Omental fat pad (tissue), 4 donors: ENCODE results near the gene AFF2. TPM values are rescaled to one million over a fixed set of nuclear protein-coding genes. Genes with fewer than 3 reads are reported as not detected.

Experiments
- ATAC-seq: fragments of 150-250 bp; one replicate; pipeline ENCODE4 v1.9.1; 2016; ENCODE audit warnings: mild to moderate bottlenecking, moderate library complexity; ENCODE audit not compliant: low FRiP score
- DNase-seq: peaks from one replicate; pipeline ENCODE4 v3.0.0-alpha.2; 2019; ENCODE audit warnings: low spot score
- total RNA-seq, 4 donors: library from RNA; depleted of rRNA; stranded (reverse); fragments of >200 nt; gene quantifications; one replicate each; pipeline ENCODE4 v1.1.0, GENCODE V29; 2016
- TF ChIP-seq, protein P1 (sequence below), 3 donors: fragments of 450-650 bp; IDR thresholded peaks; one replicate each; pipeline ENCODE4 v1.5.1; 2016 to 2017; ENCODE audit warnings: antibody characterized with exemption in 3 of 3, mild to moderate bottlenecking in 3 of 3, moderate library complexity in 2 of 3

AFF2 gene
- total RNA-seq, 4 donors from 2014 or later, result 5.7 to 16.7 (median 12.3) TPM

DNA sequence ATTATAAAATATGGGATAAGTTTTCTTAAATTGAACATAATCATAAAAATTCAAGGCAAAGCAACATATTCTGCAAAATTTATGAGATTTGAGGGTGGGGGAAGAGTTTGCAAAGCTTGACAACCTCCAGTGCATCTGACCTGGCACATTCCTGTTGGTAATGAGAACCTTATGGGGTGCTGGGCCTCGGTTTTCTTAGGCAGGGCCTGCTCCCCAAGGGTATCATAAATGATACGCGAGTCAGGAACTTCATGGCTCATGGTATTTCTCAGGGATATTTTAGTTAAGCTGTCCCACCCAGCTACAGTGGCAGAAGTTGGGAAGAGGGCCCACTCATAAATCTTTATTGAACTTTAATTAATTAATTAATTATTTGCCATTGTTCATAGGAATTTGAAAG, 13.2 kb downstream of the AFF2 start:
- ATAC-seq, result no peak
- TF ChIP-seq, protein P1, sequence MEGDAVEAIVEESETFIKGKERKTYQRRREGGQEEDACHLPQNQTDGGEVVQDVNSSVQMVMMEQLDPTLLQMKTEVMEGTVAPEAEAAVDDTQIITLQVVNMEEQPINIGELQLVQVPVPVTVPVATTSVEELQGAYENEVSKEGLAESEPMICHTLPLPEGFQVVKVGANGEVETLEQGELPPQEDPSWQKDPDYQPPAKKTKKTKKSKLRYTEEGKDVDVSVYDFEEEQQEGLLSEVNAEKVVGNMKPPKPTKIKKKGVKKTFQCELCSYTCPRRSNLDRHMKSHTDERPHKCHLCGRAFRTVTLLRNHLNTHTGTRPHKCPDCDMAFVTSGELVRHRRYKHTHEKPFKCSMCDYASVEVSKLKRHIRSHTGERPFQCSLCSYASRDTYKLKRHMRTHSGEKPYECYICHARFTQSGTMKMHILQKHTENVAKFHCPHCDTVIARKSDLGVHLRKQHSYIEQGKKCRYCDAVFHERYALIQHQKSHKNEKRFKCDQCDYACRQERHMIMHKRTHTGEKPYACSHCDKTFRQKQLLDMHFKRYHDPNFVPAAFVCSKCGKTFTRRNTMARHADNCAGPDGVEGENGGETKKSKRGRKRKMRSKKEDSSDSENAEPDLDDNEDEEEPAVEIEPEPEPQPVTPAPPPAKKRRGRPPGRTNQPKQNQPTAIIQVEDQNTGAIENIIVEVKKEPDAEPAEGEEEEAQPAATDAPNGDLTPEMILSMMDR (IDR thresholded peaks at IDR 0.05), result no peak
- DNase-seq, result no peak

DNA sequence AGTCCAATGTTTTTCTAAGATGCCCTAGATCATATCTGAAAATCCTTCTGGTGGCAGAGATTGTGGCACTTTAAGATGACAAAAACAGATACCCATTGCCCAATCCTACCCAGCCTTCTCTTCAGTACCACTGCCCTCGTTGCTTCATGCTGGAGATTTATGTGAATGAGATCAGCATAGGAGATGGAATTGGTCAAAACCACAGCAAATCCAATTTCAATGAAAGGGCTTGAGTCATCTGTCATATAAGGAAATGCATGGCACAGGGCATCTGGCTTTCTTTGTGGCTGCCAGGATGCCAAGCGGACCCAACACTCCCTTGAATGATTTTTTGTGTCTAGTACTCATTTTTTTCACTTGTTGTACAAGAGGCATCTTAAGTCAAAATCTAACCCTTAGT, 16.8 kb downstream of the AFF2 start:
- no peak for ATAC-seq
- TF ChIP-seq, protein P1 (IDR thresholded peaks at IDR 0.05), result no peak
- no peak for DNase-seq

DNA sequence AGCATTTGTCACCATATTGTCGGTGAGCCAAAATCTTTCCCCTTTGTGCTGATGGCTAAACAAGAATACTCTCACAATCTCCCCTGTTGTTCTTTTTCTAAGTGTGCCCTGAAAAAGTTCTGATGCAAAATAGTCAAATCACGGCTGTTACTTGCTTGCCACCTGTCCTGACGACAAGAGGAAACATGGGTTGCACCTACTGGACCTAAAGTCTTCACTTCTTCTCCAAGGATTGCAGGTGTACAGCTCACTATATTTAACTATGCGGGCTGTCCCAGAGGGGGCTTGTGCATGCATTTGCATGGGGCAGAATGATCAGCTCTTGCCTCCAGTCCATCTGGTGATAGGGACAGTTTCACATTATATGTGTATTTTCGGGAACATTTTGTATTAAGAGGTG, 21.6 kb downstream of the AFF2 start:
- TF ChIP-seq, protein P1 (IDR thresholded peaks at IDR 0.05), result no peak
- DNase-seq (no peak), ATAC-seq (no peak)

DNA sequence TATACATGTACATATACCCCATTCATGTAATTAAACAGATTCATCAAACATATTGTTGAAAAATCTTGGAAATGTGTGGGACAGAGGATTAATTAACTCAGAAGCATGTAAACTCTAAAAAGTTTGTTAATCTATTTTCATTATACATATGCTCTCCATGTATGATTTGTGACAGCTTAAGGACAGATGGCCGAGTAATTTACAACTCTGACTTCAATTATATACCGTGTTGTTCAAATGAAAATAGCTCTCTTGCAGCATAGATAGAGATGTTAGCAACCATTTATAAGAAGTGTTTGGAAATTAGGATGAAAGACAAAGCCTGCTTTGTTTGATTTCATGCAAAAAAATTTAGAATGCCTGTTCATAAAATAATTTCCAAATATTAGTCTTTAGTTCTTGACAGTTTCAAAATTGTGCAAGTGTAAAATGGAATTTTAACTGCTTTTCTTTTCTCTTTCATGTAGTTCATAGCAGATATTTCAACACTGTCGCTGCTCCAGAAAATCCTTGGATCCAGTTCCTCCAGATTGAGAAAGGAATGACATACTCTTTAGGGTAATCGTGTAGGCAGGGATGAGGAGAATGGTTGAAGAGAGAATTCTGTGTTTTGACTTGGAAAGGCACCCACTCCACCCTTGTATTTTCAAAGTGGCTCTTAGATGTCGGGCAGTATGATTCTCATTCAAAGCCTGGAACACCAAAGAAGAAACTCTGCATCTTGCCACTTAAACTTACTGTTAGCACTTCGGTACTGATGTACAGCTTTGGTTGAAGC, 23.1 kb downstream of the AFF2 start:
- DNase-seq, result no peak
- no peak for ATAC-seq
- TF ChIP-seq, protein P1 (IDR thresholded peaks at IDR 0.05), result no peak

DNA sequence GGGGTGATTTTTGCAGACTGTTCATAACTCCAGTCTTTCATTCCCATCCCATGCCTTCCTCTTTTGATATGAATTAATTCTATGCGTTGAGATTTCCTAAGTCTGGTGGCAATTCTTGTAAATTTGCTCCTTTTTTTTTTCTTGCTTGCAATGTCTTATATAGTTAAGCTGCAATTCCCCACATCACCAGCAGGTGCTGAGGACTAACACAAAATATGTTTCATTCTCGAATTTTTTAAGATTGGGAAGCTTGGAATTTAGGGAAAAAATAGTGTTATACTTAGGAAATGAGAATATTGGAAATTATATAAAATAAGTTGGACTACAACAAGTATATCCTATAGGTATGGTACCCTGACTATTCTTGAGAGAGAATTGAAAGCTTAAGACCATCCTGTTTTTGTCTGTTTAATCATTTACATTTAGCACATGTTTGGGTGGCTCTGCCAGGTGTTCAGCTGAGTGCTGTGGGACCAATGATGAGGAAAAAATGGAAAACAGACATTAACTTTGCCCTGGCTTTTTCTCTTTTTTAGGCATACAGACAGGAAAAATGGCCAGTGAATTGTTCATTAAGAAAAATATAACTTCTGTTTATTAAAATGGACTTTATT, 30.2 kb downstream of the AFF2 start:
- TF ChIP-seq, protein P1 (IDR thresholded peaks at IDR 0.05), result no peak
- DNase-seq (no peak), ATAC-seq (no peak)

DNA sequence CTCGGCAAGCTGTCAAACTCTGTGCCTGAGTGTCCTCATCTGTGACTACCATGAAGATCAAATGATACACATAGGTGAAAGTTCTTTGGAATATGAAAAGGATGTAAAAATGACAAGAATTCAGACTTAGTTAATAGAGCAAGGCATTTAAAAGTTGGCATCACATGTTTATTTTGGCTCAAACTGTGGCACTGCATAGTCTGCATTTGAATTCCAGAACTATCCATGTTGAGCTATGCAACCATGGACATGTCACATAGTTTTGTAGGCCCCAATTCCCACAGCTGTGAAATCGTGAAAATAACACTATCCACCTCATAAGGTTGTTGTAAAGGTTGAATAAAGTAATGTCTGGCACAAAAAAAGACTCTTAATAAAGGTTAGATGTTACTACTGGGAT, 33.9 kb downstream of the AFF2 start:
- DNase-seq, result no peak
- TF ChIP-seq, protein P1 (IDR thresholded peaks at IDR 0.05), result no peak
- ATAC-seq, result no peak

DNA sequence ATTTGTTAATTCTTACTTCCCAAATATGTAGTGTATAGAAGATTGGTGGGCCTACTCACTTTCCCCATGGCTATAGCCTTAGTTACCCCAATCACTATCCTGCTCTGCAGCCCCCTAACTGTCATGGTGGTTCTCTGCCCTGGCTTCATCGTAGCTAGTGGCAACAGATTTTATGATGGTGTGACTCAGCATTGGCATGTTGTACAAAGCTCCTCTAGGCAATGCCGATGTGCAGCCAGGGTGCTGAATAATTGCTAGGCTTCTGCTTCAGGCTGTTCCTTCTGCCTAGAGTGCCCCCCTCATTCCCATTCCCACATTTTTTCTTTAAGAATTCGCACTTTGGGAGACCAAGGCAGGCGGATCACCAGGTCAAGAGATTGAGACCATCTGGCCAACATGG, 35.2 kb downstream of the AFF2 start:
- TF ChIP-seq, protein P1 (IDR thresholded peaks at IDR 0.05), result no peak
- DNase-seq (no peak), ATAC-seq (no peak)
